ENCODE results near the gene ZFP2.
"Not testable (repeated sequence)": the region's sequence is repeated elsewhere in the genome, so short reads cannot be mapped to it uniquely, and the experiment has no call there.

ZFP2 gene

DNA sequence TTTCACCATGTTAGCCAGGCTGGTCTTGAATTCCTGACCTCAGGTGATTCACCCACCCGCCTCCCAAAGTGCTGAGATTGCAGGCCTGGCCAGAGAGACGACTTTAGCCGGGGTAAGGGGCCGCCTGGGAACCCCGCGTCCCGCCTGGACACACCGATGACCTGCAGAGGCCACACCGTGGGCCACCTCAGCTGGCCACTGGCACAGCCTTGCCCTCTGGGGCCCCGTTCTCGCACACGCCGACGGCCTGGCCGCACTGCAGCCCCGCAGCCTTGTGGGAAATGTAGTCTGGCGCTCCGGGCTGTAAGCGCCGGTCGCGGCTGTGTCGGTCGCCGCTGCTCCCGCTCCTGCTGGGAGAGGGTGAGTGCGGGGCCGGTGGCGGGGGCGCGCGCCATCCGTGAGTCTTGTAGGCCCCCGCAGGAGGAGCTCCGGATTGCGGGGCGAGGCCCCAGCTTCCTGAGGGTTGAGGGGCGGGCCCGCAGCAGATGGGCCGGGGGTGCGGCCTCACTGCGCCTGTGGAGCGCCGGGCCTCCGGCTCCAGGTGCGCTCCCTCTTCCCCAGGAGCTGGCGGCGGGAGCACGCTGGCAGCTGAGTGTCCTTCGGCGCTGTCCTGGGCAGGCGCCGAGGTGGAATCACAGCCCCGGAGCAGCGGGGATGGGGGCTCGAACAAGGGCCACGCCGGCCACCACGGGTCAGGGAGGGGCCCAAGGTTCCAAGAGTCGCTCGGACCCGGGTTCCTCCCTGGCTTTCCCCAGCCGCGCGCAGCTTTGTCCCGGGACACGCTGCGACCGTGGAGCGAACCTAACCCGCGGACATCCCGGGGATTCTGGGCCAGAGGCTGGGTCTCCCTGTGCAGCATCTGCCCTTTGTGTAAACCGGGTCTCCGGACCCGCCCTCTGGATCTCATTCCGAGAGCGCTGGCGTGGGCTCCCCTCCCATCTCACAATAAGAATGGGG is at the start of gene ZFP2:
ZFP2 (plus strand) TSS at position 299 of the 957 bp plus-strand sequence. CDS start 35,401 bp downstream, outside the sequence.
- DNase-seq, result peak; percentile 27

DNA sequence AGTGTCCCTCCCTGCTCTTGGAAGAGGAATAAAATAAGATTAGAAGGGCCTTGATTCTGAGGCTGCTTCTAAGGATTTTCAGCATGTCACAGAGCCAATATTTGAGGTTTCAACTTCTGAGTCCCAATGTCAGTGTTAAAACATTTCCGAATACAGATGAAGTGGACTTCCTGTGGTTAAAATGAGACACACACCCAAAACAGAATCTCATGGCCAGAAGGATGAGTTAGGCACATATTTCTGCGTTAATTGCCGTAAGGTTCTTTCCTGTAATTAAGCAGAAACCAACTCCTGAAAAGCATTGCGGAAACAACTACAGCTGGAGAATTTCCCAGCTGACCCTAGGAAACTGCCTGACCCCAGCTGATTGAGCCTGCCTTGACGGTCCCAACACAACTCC is 46.4 kb upstream of the ZFP2 start:
- DNase-seq, result no peak

DNA sequence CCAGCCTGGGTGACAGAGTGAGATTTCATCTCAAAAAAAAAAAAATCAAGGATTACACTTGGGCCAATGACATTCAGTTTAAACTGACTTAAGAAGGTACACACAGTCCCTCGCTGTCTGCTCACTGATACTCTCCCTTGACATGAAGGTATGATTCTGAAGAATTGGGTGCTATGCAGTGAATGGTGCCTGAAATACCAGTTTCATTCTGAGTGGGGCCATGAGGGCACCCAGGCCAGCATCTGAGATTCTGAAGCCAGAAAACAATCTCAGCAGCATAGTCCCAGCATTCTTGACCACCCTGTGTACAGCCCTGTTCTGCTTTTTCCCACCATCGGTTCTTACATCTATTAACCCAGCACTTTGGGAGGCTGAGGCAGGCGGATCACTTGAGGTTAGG is 43.8 kb upstream of the ZFP2 start:
- DNase-seq, result no peak

DNA sequence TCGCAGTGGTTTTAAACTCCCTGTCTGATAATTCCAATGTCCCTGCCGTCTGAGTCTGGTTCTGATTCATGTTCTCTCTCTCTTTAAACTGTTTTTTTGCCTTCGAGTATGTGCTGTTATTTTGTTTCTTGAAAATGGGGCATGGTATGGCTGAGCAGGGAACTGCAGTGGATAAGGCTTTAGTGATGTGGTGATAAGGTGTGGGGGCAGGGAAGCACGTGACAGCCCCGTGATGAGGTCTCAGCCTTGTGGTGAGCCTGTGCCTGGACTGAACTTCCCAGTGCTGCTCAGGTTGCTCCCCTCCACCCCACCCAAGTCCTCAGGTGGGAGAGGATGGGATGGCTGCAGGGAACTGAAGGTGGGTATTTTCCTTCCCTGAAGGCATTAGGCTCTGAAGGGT is 41.4 kb upstream of the ZFP2 start:
- no peak for DNase-seq

DNA sequence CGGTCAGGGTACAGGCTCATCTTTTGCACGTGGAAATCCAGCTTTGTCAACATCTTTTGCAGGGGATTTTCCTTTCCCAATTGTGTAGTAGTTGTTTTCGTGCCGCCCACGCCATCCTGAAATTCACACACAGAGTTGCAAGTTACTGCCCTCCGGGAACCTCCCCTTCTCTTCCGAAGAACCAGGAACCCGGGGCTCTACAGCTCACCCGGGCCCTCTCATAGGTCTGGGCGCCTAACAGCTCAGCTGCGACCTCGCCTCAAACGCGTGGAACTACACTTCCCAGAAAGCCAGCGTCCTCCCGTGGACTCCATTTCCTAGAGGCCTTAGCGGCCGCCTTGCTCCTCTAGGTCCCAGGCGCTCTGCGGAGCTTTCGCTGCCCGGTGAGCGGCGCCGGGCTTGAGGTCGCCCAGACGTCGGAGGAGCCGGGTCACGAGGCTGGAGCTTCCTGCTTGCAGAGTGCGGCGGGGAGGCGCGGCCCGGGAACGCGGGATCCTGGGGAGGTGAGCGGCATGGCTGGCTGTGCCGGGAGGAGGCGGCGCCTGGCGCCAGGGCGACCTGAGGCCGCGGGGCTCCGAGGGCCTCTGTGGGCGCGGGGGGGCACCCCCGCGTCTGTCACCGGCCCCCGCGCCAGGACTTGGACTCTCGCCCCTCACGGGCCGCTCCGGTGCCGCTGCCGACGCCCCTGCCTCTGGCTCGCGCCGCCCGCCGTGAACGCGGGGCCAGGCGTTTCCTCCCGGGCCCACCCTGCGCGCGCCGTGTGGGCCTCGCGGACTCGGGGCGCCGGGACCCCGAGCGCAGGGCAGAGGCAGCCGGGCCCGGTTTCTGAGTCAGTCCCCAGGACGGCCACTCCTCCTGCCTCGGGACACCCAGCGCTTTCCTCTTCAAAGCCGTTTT is 35.8 kb upstream of the ZFP2 start, which contains the start of gene ZNF354B:
ZNF354B (plus strand) TSS at position 329 of the 897 bp plus-strand sequence. CDS start 1,095 bp downstream, outside the sequence.
- DNase-seq, result peak; percentile 82

DNA sequence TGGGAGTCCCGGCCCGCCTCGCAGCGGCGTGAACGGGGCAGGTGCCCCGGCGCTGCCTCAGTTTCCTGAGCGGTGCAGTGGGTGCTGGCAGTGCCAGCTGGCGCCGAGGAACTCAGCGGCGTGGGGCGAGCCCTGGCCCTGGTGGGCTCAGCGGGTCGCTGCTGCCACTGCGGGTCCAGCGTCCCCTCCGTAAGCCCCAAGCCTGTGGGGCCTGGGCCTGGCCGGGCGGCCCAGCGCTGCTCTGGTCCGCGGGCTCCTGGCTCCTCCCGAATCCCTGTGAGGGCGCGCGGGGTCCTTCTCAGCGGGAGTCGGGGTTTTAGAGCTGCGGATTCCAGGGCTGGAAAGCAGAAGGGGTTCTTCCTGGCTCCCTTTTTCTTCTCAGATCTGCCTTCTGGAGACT is 35.1 kb upstream of the ZFP2 start:
- DNase-seq, result not testable (repeated sequence)

DNA sequence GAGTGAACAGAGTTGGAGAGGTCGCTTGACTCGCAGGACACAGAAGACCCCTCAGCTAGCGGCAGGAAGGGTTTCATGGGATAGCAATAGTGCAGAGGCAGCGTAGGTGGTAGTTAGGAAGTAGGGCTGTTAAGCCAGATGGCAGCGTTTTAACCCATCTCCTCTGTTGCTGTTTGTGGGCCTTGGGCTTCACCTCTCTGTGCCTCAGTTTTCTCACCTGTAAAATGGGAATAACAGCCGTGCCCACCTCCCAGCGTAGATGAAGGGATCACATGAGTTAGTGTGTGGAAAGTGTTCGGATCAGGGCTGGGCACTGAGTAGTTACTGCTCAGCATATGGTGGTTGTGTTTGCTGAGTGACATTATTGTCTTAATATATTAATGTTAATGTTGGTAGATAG is 34.1 kb upstream of the ZFP2 start:
- DNase-seq, result no peak

DNA sequence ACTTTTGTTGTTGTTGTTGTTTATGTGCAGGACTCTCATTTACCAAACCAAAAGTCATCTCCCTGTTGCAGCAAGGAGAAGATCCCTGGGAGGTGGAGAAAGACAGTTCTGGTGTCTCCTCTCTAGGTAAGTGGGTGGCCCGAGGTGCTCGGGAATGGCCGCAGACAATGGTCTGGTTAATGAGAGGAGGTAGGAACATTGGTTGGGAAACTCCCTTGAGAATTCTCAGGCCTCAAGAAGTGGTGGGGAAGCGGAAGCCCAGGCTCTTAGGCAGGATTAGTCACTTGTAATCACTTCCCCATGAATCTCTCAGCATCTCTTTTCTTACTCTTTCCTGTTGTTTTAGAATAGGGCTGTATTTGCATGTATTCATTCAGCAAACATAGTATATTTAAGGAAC is 28.8 kb upstream of the ZFP2 start:
- DNase-seq, result no peak

DNA sequence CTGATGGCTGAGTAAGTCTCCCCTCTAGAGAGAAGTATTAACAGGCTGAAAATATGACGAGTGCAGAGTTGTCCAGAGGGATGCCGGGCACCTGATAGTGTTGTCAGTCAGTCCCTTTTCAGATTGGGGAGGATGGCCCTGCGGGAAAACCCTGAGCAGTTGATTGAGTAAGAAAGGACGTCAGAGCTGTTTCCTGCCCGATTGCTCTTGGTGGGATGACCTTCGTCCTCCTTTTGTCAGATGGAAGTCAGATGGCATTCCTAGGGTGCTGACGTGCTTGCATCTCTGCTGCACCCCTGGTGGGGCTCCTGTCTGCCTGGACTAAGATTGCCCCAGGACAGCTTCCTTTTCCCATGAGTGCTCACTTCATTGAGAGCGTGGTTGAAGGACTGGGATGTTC is 26.1 kb upstream of the ZFP2 start:
- no peak for DNase-seq

DNA sequence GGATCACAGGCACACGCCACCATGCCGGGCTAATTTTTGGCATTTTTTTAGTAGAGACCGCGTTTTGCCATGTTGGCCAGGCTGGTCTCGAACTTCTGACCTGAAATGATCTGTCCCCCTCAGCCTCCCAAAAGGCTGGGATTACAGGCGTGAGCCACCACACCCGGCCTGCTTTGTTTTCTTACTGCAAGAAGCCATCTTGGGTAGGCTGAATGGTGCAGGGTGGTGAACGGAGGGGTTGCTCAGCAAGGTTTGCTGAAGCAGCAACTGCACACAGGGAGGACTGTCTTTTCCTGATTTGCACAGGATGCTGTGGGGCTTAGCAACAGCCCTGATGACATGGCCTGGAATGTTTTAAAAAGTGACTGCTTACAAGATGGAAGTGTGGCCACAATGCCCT is 25.3 kb upstream of the ZFP2 start:
- no peak for DNase-seq

DNA sequence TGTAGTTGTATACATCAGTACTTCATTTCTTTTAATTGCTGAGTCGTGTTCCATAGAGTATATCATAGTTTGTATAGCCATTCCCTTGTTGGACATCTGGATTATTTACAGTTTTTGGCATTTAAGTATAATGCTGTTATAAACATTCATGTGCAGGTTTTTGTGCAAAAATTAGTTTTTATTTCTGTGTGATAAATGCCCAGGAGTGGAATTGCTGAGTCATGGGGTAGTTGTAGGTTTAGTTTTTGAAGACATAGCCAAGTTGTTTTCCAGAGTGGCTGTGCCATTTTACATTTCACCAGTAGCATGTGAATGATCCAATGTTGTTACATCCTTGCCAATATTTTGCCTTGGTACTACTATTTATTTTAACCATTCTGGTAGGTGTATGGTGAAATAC is 23.4 kb upstream of the ZFP2 start:
- DNase-seq, result no peak

DNA sequence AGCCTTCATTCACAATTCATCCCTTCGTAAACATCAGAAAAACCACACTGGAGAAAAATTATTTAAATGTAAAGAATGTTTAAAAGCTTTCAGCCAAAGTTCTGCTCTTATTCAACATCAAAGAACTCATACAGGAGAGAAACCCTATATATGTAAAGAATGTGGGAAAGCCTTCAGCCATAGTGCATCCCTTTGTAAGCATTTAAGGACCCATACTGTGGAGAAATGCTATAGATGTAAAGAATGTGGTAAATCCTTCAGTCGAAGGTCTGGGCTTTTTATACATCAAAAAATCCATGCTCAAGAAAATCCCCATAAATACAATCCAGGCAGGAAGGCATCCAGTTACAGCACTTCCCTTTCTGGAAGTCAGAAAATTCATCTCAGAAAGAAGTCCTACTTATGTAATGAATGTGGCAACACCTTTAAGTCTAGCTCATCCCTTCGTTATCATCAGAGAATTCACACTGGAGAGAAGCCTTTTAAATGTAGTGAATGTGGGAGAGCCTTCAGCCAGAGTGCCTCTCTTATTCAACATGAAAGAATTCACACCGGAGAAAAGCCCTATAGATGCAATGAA is 12.5 kb upstream of the ZFP2 start:
- not testable (repeated sequence) for DNase-seq

DNA sequence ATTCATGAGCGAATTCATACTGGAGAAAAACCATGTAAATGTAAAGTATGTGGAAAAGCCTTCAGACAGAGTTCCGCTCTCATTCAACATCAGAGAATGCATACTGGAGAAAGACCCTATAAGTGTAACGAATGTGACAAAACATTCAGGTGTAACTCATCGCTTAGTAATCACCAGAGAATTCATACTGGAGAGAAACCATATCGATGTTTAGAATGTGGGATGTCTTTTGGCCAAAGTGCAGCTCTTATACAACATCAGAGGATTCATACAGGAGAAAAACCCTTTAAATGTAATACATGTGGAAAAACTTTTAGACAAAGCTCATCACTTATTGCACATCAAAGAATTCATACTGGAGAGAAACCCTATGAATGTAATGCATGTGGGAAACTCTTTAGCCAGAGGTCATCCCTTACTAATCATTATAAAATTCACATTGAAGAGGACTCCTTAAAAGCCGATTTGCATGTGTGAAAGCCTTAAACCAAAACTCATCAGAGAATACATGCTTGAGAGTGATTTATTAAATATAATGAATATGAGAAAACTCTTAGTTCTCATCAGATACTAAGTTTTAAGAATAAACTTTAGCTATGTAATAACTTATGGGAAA is 11.8 kb upstream of the ZFP2 start:
- DNase-seq, result no peak

DNA sequence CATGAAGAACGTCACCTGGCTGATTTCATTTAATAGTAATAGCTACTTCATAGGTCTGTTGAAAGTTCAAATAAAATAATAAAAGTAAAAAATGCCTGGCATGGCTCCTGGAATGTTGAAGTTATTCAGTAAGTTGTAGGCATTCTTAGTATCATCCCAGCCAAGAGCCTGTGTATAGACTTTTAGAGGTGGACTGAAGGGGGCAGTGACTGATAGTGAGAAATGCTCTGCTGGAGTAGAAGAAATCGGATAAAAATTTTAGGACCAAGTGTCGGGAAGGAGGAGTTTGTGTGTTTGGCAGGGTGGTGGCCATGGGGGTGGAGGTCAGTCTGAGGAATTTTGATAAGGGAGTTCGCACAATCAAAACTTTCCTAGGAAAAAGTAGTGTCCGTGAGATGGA is 3.6 kb downstream of the ZFP2 start:
- no peak for DNase-seq

DNA sequence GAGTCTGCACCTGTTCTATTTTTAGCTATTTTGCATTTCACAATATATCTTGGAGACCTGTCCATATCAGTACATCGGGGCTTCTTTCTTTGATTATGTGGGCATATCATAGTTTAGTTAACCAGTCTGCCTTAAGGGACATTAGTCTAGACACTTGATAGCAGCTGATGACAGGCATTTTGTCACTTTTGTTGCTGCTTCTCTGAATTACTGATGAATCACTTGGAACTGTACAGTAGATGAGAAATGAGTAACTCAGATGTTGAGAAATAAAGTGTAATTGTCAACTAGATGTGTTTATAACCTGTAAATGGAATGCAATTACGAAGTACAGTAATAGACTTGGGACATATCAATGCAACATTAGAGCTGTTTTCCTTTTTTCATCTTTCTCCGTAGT is 7.1 kb downstream of the ZFP2 start:
- no peak for DNase-seq

DNA sequence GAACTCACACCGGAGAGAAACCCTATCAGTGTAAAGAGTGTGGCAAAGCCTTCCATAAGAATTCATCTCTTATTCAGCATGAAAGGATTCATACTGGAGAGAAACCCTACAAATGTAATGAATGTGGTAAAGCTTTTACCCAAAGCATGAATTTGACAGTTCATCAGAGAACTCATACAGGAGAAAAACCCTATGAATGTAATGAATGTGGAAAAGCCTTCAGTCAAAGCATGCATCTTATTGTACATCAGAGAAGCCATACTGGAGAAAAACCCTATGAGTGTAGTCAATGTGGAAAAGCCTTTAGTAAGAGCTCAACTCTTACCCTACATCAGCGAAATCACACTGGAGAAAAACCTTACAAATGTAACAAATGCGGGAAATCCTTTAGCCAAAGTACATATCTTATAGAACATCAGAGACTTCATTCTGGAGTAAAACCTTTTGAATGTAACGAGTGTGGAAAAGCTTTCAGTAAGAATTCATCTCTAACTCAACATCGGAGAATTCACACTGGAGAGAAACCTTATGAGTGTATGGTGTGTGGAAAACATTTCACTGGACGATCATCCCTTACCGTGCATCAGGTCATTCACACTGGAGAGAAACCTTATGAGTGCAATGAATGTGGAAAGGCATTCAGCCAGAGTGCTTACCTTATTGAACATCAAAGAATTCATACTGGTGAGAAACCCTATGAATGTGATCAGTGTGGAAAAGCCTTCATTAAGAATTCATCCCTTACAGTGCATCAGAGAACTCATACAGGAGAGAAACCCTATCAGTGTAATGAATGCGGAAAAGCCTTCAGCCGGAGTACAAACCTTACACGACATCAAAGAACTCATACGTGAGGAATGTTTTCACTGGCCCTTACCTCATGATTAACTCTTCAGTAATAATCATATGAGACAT is 36.4 kb downstream of the ZFP2 start:
- no peak for DNase-seq

DNA sequence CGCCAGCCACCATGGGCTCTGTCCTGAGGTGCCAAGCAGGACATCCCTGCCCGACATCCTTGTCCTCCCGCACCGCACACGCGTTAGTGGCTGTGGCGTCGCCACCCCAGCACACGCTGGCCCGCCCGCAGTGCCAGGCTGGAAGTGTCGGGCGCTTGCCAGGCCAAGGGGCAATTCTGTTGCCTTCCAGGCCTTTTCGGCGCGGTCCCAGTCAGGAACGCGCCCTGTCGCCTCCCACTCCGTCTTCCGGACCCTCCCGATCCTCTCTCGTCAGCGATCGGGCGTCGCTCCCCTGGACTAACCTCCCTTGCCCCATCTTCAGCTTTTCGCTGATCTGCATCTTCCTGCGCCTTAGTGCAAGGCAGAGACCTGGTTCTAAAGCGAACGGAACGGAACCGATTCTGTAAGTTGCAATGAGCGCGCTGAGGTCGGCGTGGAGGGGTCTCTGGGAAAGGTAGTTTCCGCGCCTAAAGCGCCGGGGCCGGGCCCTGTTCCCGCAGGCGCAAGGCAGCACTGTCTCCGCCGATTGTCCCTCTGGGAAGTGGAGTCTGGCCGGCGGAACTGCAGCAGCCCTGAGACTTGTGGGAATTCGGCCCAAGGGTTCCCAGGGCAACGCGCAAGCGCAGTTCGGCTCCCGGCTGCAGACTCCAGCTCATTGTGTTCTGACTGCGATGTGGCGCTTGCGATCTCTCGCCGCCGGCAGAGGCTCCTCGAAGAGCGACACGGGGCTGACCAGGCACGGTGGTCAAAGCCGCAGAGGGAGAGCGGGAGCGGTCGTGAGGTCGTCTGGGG is 45.1 kb downstream of the ZFP2 start, which contains the start of gene ZNF454:
ZNF454 (plus strand) TSS at position 630 of the 792 bp plus-strand sequence. CDS start 1,594 bp downstream, outside the sequence.
- no peak for DNase-seq

DNA sequence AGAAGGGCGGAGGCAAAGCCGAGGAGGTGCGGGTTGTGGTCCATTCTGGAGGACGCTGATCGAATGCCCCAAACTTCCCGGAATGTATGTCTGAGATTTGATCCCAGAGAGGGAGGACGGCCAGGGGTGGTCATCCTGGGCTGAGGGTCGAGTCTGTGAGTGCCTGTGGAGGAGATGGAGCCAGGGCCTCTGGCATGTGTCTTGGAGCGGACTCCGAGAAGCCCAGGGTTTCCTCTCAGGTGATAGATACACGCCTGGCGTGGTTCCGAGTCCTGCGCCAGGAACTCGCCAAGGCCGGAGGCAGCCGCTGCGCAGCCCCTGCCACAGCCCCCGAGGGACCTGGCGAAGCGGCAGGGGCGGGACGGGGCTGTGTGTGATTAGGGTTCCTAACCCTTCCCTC is 45.6 kb downstream of the ZFP2 start:
- DNase-seq, result no peak

DNA sequence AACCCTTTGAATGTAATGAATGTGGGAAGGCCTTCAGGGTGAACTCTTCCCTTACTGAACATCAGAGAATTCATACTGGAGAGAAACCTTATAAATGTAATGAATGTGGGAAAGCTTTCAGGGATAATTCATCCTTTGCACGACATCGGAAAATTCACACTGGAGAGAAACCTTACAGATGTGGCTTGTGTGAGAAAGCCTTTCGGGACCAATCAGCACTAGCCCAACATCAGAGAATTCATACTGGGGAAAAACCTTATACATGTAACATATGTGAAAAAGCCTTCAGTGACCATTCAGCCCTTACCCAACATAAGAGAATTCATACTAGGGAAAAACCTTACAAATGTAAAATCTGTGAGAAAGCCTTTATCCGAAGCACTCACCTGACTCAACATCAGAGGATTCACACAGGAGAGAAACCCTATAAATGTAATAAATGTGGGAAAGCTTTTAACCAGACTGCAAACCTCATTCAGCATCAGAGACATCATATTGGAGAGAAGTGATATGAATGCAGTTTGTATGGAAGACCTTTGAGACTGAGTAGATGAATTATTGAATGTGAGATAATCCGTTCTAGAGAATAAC is 69.8 kb downstream of the ZFP2 start:
- no peak for DNase-seq

DNA sequence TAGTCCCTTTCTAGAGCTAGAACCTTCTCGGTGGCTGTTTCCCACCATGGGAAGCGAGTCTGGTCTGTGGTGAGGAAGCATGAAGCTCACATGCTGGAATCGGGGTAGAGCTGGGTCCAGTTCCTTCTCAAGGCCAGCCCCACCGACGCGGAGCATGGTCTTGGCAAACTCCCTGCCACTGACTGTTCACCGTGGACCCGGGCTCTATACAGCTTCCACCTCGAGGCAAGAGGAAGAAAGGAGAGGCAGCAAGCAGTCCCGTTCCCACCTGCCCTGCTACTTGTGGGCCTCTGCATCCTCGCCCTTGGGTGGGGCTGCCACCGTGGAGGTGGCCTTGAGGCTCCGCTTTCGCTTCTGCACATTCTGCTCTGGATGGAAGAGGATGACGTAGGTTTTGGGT is 85.7 kb downstream of the ZFP2 start:
- DNase-seq, result no peak

Data from activated CD8-positive, alpha-beta memory T cell treated with anti-CD3 and anti-CD28 coated beads, Interleukin-2, amount 50 U/mL, for 4 hours (primary cell).